CD14-positive monocyte (primary cell): ENCODE data around the gene ARHGEF10L. TPM values are rescaled to one million over a fixed set of nuclear protein-coding genes. Genes with fewer than 3 reads are reported as not detected.
"Not testable (repeated sequence)": the region's sequence is repeated elsewhere in the genome, so short reads cannot be mapped to it uniquely, and the experiment has no call there.

ENCODE experiments used
- DNase-seq, 3 donors: peaks; one replicate each; pipeline ENCODE4 v3.0.0-alpha.2; 2011 to 2022
- H2AFZ ChIP-seq: 2 replicates; pipeline ENCODE4 v1.6.0; 2012; ENCODE audit warnings: mild to moderate bottlenecking, low read depth, low read length, inconsistent platforms; ENCODE audit not compliant: insufficient read depth, poor library complexity, severe bottlenecking
- H3K27ac ChIP-seq, 2 donors: 1 replicate in 1 of 2; 2 replicates in 1 of 2; pipeline ENCODE4 v1.5.1; 2012 to 2013; ENCODE audit warnings: low read length in 2 of 2, control low read depth in 1 of 2, inconsistent platforms in 1 of 2, low read depth in 1 of 2, mild to moderate bottlenecking in 1 of 2
- H3K27me3 ChIP-seq, 2 donors: one replicate each; pipeline versions ENCODE4 v1.6.0 to v1.6.1; 2011 to 2013; ENCODE audit warnings: low read length in 2 of 2; ENCODE audit not compliant: control insufficient read depth in 2 of 2, insufficient read depth in 2 of 2
- H3K36me3 ChIP-seq, 2 donors: replicated peaks in 1 of 2; 1 replicate in 1 of 2; 2 replicates in 1 of 2; pipeline versions ENCODE4 v1.5.1 to v1.6.1; 2012 to 2013; ENCODE audit warnings: low read length in 2 of 2, control low read depth in 1 of 2, inconsistent platforms in 1 of 2, mild to moderate bottlenecking in 1 of 2; ENCODE audit not compliant: insufficient read depth in 2 of 2, control insufficient read depth in 1 of 2
- H3K4me1 ChIP-seq, 2 donors: 1 replicate in 1 of 2; 2 replicates in 1 of 2; pipeline versions ENCODE4 v1.5.1 to v1.6.1; 2012 to 2013; ENCODE audit warnings: low read length in 2 of 2, control low read depth in 1 of 2, inconsistent platforms in 1 of 2, mild to moderate bottlenecking in 1 of 2, moderate library complexity in 1 of 2; ENCODE audit not compliant: insufficient read depth in 2 of 2, control insufficient read depth in 1 of 2
- H3K4me2 ChIP-seq: replicated peaks from 2 replicates; pipeline ENCODE3; 2012; ENCODE audit warnings: low read length, moderate library complexity, mild to moderate bottlenecking; ENCODE audit not compliant: poor library complexity, severe bottlenecking; ENCODE audit errors: extremely low read depth
- H3K4me3 ChIP-seq, 3 experiments: fragments of 200-600 bp in 1 of 3; sonication (generic) in 1 of 3; replicated peaks in 1 of 3; 1 replicate in 2 of 3; 2 replicates in 1 of 3; pipeline ENCODE4 v1.5.1; 2011 to 2013; ENCODE audit warnings: low read length in 3 of 3, mild to moderate bottlenecking in 3 of 3, control low read depth in 2 of 3, low read depth in 2 of 3, inconsistent platforms in 1 of 3, moderate library complexity in 1 of 3
- H3K79me2 ChIP-seq: 2 replicates; pipeline ENCODE4 v1.6.0; 2012; ENCODE audit warnings: mild to moderate bottlenecking, control low read depth, inconsistent platforms, low read length, moderate library complexity; ENCODE audit not compliant: insufficient read depth
- H3K9ac ChIP-seq: 2 replicates; pipeline ENCODE4 v1.6.0; 2017; ENCODE audit warnings: low read length, mild to moderate bottlenecking; ENCODE audit not compliant: insufficient read depth, poor library complexity, severe bottlenecking
- H3K9me3 ChIP-seq, 2 donors: replicated peaks in 1 of 2; 1 replicate in 1 of 2; 2 replicates in 1 of 2; pipeline versions ENCODE4 v1.5.1 to v1.6.1; 2012 to 2013; ENCODE audit warnings: low read length in 2 of 2, control low read depth in 1 of 2; ENCODE audit not compliant: control insufficient read depth in 1 of 2, insufficient read depth in 1 of 2
- H4K20me1 ChIP-seq: 2 replicates; pipeline ENCODE4 v1.6.0; 2012; ENCODE audit warnings: mild to moderate bottlenecking, low read length, control low read depth, moderate library complexity; ENCODE audit not compliant: insufficient read depth
- H3K27ac Mint-ChIP-seq, 7 donors: one replicate each; pipeline ENCODE4 v1.8.0; 2020; ENCODE audit warnings: mild to moderate bottlenecking in 7 of 7, mixed read lengths in 7 of 7, moderate library complexity in 6 of 7, inconsistent platforms in 2 of 7
- H3K27me3 Mint-ChIP-seq, 3 donors: one replicate each; pipeline ENCODE4 v1.8.0; 2021 to 2022; ENCODE audit warnings: low read depth in 3 of 3, mild to moderate bottlenecking in 3 of 3, mixed read lengths in 3 of 3, moderate library complexity in 3 of 3, inconsistent platforms in 1 of 3
- H3K36me3 Mint-ChIP-seq, 2 donors: one replicate each; pipeline ENCODE4 v1.8.0; 2020; ENCODE audit warnings: mixed read lengths in 2 of 2, inconsistent platforms in 1 of 2, mild to moderate bottlenecking in 1 of 2
- H3K4me1 Mint-ChIP-seq: one replicate; pipeline ENCODE4 v1.8.0; 2020; ENCODE audit warnings: mild to moderate bottlenecking, mixed read lengths
- H3K4me3 Mint-ChIP-seq, 2 donors: one replicate each; pipeline ENCODE4 v1.8.0; 2020; ENCODE audit warnings: mild to moderate bottlenecking in 2 of 2, mixed read lengths in 2 of 2, moderate library complexity in 1 of 2
- H3K9me3 Mint-ChIP-seq, 7 donors: one replicate each; pipeline ENCODE4 v1.8.0; 2020 to 2022; ENCODE audit warnings: mixed read lengths in 7 of 7, mild to moderate bottlenecking in 6 of 7, moderate library complexity in 6 of 7, inconsistent platforms in 2 of 7
- WGBS: methylation state at CpG from one replicate; pipeline ENCODE4 v1.1.5; 2013; ENCODE audit warnings: missing lambda C conversion rate; ENCODE audit not compliant: insufficient coverage; 5-methylcytosine and 5-hydroxymethylcytosine counted together
- intact Hi-C, 2 donors: fragments of 100-400 bp; cut with micrococcal nuclease; formaldehyde crosslinking; loops; one replicate each; pipeline versions ENCODE4 v1.15.0 to v1.15.1; 2023
- polyA plus RNA-seq, 3 donors: library from polyadenylated mRNA; depleted of rRNA in 1 of 3; unstranded in 2 of 3; stranded (reverse) in 1 of 3; fragments of 300-500 nt in 2 of 3; fragments of >200 nt in 1 of 3; fragmentation: Illumina TruSeq in 2 of 3; gene quantifications; 1 replicate in 2 of 3; 2 replicates in 1 of 3; pipeline ENCODE4 v1.2.3, GENCODE V29; 2012 to 2021
- TF ChIP-seq, protein P1 (sequence below): fragments of 200-600 bp; IDR thresholded peaks from one replicate; pipeline ENCODE4 v1.8.0; 2022; ENCODE audit warnings: antibody characterized with exemption, mild to moderate bottlenecking

Gene ARHGEF10L
- polyA plus RNA-seq, 3 donors = 20.7 to 95.7 (median 23.7) TPM

DNA sequence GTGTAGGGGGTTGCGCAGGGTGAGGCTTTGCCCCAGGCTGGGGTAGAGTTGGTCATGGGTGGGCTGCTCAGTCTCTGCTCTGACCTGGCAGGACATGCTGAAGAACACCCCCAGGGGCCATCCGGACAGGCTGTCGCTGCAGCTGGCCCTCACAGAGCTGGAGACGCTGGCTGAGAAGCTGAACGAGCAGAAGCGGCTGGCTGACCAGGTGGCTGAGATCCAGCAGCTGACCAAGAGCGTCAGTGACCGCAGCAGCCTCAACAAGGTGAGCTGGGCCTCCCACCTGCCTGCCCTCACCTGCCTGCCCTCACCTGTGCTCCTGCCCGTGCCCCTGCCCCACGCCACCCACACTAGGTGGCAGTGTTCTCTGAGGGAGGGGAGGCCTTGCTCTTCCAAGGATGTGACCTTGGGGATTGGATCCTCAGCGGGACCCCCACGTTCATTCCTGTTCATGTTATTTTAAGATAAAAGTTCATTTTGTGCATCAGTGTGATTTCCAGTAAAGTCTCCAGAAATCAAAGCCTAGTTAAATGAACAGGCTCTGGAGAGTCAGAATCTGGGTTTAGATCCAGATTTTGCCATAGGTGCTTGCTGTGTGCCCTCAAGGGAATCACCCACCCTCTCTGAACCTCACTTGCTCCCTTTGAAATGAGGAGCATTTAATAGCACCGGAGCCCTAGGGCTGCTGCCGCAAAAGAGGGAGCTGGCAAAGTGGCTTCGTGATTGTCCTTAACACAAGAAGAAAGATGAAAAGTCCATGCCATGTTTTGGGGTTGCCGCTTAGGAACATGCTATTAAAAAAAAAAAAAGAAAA is 87.9 kb downstream of the ARHGEF10L start:
- Histone ChIP-seq H2AFZ (no peak overlapping the region), H3K27ac (peak overlapping the region; percentile 98 to 99), H3K9ac (no peak overlapping the region), H3K27me3 (no peaks in the 10 kb centered on the region), H3K36me3 (peaks cover 80 to 82% of the 10 kb centered on the region in 2 donors), H3K9me3 (no peaks in the 10 kb centered on the region), H4K20me1 (peaks cover 21% of the 10 kb centered on the region), H3K79me2 (peaks cover 54% of the 10 kb centered on the region), H3K4me3 (no peak overlapping the region), H3K4me2 (no peak overlapping the region), H3K4me1 (peaks cover 58 to 84% of the 10 kb centered on the region in 2 donors)
- TF ChIP-seq, protein P1, sequence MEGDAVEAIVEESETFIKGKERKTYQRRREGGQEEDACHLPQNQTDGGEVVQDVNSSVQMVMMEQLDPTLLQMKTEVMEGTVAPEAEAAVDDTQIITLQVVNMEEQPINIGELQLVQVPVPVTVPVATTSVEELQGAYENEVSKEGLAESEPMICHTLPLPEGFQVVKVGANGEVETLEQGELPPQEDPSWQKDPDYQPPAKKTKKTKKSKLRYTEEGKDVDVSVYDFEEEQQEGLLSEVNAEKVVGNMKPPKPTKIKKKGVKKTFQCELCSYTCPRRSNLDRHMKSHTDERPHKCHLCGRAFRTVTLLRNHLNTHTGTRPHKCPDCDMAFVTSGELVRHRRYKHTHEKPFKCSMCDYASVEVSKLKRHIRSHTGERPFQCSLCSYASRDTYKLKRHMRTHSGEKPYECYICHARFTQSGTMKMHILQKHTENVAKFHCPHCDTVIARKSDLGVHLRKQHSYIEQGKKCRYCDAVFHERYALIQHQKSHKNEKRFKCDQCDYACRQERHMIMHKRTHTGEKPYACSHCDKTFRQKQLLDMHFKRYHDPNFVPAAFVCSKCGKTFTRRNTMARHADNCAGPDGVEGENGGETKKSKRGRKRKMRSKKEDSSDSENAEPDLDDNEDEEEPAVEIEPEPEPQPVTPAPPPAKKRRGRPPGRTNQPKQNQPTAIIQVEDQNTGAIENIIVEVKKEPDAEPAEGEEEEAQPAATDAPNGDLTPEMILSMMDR = no peak
- Mint-ChIP-seq H3K36me3 (peaks cover 82 to 95% of the 10 kb centered on the region in 2 donors), H3K27me3 (no peaks in the 10 kb centered on the region), H3K27ac (peak overlapping the region; percentile 81 to 100 (median 99)), H3K9me3 (no peaks in the 10 kb centered on the region), H3K4me1 (peaks cover 84% of the 10 kb centered on the region), H3K4me3 (no peak overlapping the region)
- intact Hi-C loops = no loop called here
- 94% methylated on average over 12 of the region's 16 CpGs for WGBS
- DNase-seq = no peak

DNA sequence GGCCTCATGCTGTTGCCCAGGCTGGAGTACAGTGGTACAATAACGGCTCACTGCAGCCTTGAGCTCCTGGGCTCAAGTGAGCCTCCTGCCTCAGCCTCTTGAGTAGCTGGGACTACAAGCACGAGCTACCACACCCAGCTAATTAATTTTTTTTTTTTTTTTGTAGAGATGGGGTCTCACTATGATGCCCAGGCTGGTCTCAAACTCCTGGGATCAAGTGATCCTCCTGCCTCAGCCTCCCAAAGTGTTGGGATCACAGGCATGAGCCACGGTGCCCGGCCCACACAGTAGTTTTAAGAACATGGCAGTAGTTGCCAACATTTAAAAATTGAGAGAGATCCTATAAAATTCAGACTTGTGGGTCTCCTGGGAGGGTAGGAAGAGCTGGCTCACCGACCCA is 89.5 kb downstream of the ARHGEF10L start:
- intact Hi-C loops, H3K9me3 Mint-ChIP-seq, H3K4me3 ChIP-seq, DNase-seq, H2AFZ ChIP-seq, H3K4me3 Mint-ChIP-seq, H3K27me3 ChIP-seq, H3K9me3 ChIP-seq, H4K20me1 ChIP-seq, H3K27me3 Mint-ChIP-seq, H3K4me2 ChIP-seq: not testable (repeated sequence)
- Histone ChIP-seq H3K36me3 (peaks cover 77 to 82% of the 10 kb centered on the region in 2 donors), H3K9ac (peak overlapping the region; percentile 79), H3K27ac (peak overlapping the region; percentile 98 to 99), H3K79me2 (peaks cover 54% of the 10 kb centered on the region), H3K4me1 (peaks cover 70 to 84% of the 10 kb centered on the region in 2 donors)
- WGBS = 80% methylated on average over 1 of the region's 5 CpGs
- Mint-ChIP-seq H3K27ac (peak overlapping the region; percentile 96 to 100 (median 99)), H3K4me1 (peaks cover 82% of the 10 kb centered on the region), H3K36me3 (peaks cover 80 to 95% of the 10 kb centered on the region in 2 donors)
